MCF 10A (cell line): ENCODE data around the gene NTHL1. TPM values are rescaled to one million over a fixed set of nuclear protein-coding genes. Genes with fewer than 3 reads are reported as not detected.

Source experiments
- BruUV-seq: library from RNA; stranded (reverse); fragments of 400-500 nt; replicated peaks from 2 replicates; lab custom pipeline; 2021; lab: Mats Ljungman, UMichigan
- CTCF ChIA-PET: fragments of 300-600 bp; sonication (Branson Sonifier 250); formaldehyde crosslinking; extraction: SDS; loops from one replicate; lab custom pipeline; 2021; ENCODE audit warnings: antibody characterized with exemption, inconsistent platforms; lab: Yijun Ruan, JAX
- POLR2A ChIA-PET: fragments of 300-600, 350-650 bp; sonication (Branson Sonifier 250); formaldehyde crosslinking; extraction: SDS; loops from one replicate; lab custom pipeline; 2020; ENCODE audit warnings: antibody characterized with exemption, inconsistent platforms; lab: Yijun Ruan, JAX
- DNase-seq: peaks from one replicate; pipeline ENCODE4 v3.0.0-alpha.2; 2018; ENCODE audit not compliant: unreplicated experiment
- H3K27ac Mint-ChIP-seq: one replicate; pipeline ENCODE4 v1.8.0; 2022; ENCODE audit warnings: mild to moderate bottlenecking, low read depth, mixed read lengths; ENCODE audit not compliant: unreplicated experiment
- H3K27me3 Mint-ChIP-seq: one replicate; pipeline ENCODE4 v1.8.0; 2022; ENCODE audit warnings: mixed read lengths; ENCODE audit not compliant: insufficient read depth, unreplicated experiment
- H3K36me3 Mint-ChIP-seq: one replicate; pipeline ENCODE4 v1.8.0; 2022; ENCODE audit warnings: mild to moderate bottlenecking, moderate library complexity, mixed read lengths; ENCODE audit not compliant: insufficient read depth, unreplicated experiment
- H3K4me1 Mint-ChIP-seq: one replicate; pipeline ENCODE4 v1.8.0; 2022; ENCODE audit warnings: mixed read lengths; ENCODE audit not compliant: insufficient read depth, unreplicated experiment
- H3K4me3 Mint-ChIP-seq: one replicate; pipeline ENCODE4 v1.8.0; 2022; ENCODE audit warnings: mild to moderate bottlenecking, moderate library complexity, mixed read lengths; ENCODE audit not compliant: unreplicated experiment
- H3K9me3 Mint-ChIP-seq: one replicate; pipeline ENCODE4 v1.8.0; 2022; ENCODE audit warnings: mixed read lengths; ENCODE audit not compliant: unreplicated experiment
- CTCF ChIP-seq: fragments of 200-600 bp; IDR thresholded peaks from one replicate; pipeline ENCODE4 v1.8.0; 2022; ENCODE audit warnings: antibody characterized with exemption, mild to moderate bottlenecking; ENCODE audit not compliant: unreplicated experiment
- intact Hi-C: fragments of 100-400 bp; cut with micrococcal nuclease; formaldehyde crosslinking; loops from 2 replicates; pipeline ENCODE4 v1.14.1; 2022
- total RNA-seq: library from RNA; stranded (reverse); gene quantifications from 2 replicates; pipeline ENCODE4 v1.2.3, GENCODE V29; 2022

NTHL1 gene
- total RNA-seq, 1 experiment from 2014 or later, result 17.7 TPM

GRCh38 chr16:2022723-2023091 is 24.9 kb downstream of the NTHL1 start:
- H3K4me3 Mint-ChIP-seq, result peak overlapping the region; percentile 18
- no peak for TF ChIP-seq CTCF
- H3K9me3 Mint-ChIP-seq, result no peaks in the 10 kb centered on the region
- no TSS peak for BruUV-seq
- DNase-seq, result no peak
- peak overlapping the region; percentile 11 for H3K27ac Mint-ChIP-seq
- peaks cover 9% of the 10 kb centered on the region for H3K4me1 Mint-ChIP-seq
- intact Hi-C loops, result loop anchor here (2.0 kb wide), 2 partner anchors 34 to 118 kb away; no protein-coding TSS in a partner anchor
- H3K36me3 Mint-ChIP-seq, result peaks cover 7% of the 10 kb centered on the region
- no peaks in the 10 kb centered on the region for H3K27me3 Mint-ChIP-seq
- ChIA-PET CTCF (interaction anchor here (0.5 to 1.7 kb wide), 16 partner anchors 9 to 187 kb away, joined by 3 to 19 read pairs (median 4); partner anchors contain the start of genes NTHL1, TSC2 and ZNF598), POLR2A (interaction anchor here (0.6 to 2.1 kb wide), 10 partner anchors 15 to 133 kb away, joined by 3 to 8 read pairs (median 4); partner anchors contain the start of genes NOXO1, NTHL1, TBL3 and TRAF7)

DNA sequence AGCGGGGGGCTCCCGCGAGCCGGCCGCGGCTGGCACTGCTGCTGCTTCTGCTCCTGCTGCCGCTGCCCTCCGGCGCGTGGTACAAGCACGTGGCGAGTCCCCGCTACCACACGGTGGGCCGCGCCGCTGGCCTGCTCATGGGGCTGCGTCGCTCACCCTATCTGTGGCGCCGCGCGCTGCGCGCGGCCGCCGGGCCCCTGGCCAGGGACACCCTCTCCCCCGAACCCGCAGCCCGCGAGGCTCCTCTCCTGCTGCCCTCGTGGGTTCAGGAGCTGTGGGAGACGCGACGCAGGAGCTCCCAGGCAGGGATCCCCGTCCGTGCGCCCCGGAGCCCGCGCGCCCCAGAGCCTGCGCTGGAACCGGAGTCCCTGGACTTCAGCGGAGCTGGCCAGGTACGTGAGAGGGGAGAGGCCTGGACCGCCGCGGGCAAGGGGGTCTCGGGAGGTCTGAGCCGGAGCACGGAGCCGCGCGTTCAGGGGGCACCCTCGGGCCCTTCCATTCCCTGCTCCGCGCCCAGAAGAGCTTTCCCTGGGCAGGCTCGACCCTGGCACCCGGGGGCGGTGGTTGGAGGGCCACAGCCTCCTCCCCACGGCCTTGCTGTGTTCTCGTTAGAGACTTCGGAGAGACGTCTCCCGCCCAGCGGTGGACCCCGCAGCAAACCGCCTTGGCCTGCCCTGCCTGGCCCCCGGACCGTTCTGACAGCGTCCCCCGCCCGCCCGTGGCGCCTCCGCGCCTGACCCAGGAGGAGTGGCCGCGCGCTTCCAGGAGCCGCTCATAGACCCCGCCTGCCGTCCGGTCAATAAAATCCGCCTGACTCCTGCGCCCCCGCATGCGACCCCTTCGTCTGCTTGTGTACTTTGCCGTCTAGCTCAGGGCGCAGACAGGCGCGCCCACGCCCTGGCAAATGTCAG is 27.5 kb downstream of the NTHL1 start:
- no peak for DNase-seq
- H3K27ac Mint-ChIP-seq, result no peak overlapping the region
- H3K27me3 Mint-ChIP-seq, result no peaks in the 10 kb centered on the region
- TF ChIP-seq CTCF, result no peak
- intact Hi-C loops, result no loop called here
- ChIA-PET CTCF (interaction anchor here (0.5 to 1.0 kb wide), 4 partner anchors 118 to 337 kb away, joined by 3 to 4 read pairs (median 4); no protein-coding TSS in a partner anchor), POLR2A (interaction anchor here (1.1 to 2.5 kb wide), 4 partner anchors 12 to 135 kb away, joined by 3 to 7 read pairs (median 6); no protein-coding TSS in a partner anchor)
- no TSS peak for BruUV-seq
- peaks cover 16% of the 10 kb centered on the region for H3K4me1 Mint-ChIP-seq
- H3K9me3 Mint-ChIP-seq, result no peaks in the 10 kb centered on the region
- peaks cover 7% of the 10 kb centered on the region for H3K36me3 Mint-ChIP-seq
- H3K4me3 Mint-ChIP-seq, result no peak overlapping the region

- POLR2A ChIA-PET, result interaction anchor here (0.7 to 2.5 kb wide), 5 partner anchors 10 to 135 kb away, joined by 3 to 7 read pairs (median 5); no protein-coding TSS in a partner anchor
- CTCF ChIA-PET, result interaction anchor here (0.5 to 3.4 kb wide), 3 partner anchors 121 to 337 kb away, joined by 4 to 12 read pairs (median 4); no protein-coding TSS in a partner anchor
- peaks cover 7% of the 10 kb centered on the region for H3K36me3 Mint-ChIP-seq
These were observed 28.1 kb downstream of the NTHL1 start, which contains the start of gene NPW for GRCh38 chr16:2019518-2019920. TSS of gene NPW (plus strand) at chr16:2019785.

More at GRCh38 chr16:2019518-2019920, 28.1 kb downstream of the NTHL1 start, which contains the start of gene NPW:
- no TSS peak for BruUV-seq
- peaks cover 16% of the 10 kb centered on the region for H3K4me1 Mint-ChIP-seq
- intact Hi-C loops, result no loop called here
- no peak for DNase-seq
- no peak for TF ChIP-seq CTCF
- H3K27ac Mint-ChIP-seq, result no peak within 1 kb of the TSS
- H3K9me3 Mint-ChIP-seq, result no peaks in the 10 kb centered on the region
- H3K4me3 Mint-ChIP-seq, result no peak within 1 kb of the TSS
- no peaks in the 10 kb centered on the region for H3K27me3 Mint-ChIP-seq
